H9 (cell line): ENCODE data around the gene NOS3. TPM values are rescaled to one million over a fixed set of nuclear protein-coding genes. Genes with fewer than 3 reads are reported as not detected.
A peak's percentile ranks its signal among the peaks of the same experiment; 100 is the strongest.

Experiments
- DNase-seq: peaks from one replicate; pipeline ENCODE4 v3.0.0-alpha.2; 2017
- H2AFZ ChIP-seq: one replicate; pipeline ENCODE4 v1.6.1; 2013; ENCODE audit warnings: mild to moderate bottlenecking, low read length, control low read depth, moderate library complexity
- H2AK5ac ChIP-seq: 2 replicates; pipeline ENCODE4 v1.6.1; 2013; ENCODE audit warnings: low read length, control low read depth, mixed read lengths; ENCODE audit not compliant: insufficient read length
- H2BK120ac ChIP-seq: one replicate; pipeline ENCODE4 v1.6.1; 2013; ENCODE audit warnings: low read depth, mild to moderate bottlenecking, low read length, control low read depth, inconsistent platforms; ENCODE audit not compliant: poor library complexity, severe bottlenecking
- H2BK12ac ChIP-seq: 2 replicates; pipeline ENCODE4 v1.6.1; 2013; ENCODE audit warnings: low read length, control low read depth, mixed read lengths, low read depth; ENCODE audit not compliant: insufficient read length
- H2BK15ac ChIP-seq: 2 replicates; pipeline ENCODE4 v1.6.1; 2013; ENCODE audit warnings: low read depth, low read length, control low read depth
- H2BK20ac ChIP-seq: one replicate; pipeline ENCODE4 v1.6.1; 2013; ENCODE audit warnings: low read depth, mild to moderate bottlenecking, low read length, control low read depth, inconsistent platforms; ENCODE audit not compliant: poor library complexity, severe bottlenecking
- H2BK5ac ChIP-seq: 2 replicates; pipeline ENCODE4 v1.6.1; 2013; ENCODE audit warnings: low read length, control low read depth, mixed read lengths; ENCODE audit not compliant: insufficient read length
- H3K14ac ChIP-seq: 2 replicates; pipeline ENCODE4 v1.6.1; 2013; ENCODE audit warnings: low read length, control low read depth; ENCODE audit not compliant: insufficient read depth
- H3K18ac ChIP-seq: 2 replicates; pipeline ENCODE4 v1.6.1; 2013; ENCODE audit warnings: low read depth, mild to moderate bottlenecking, mixed read lengths, low read length, control low read depth; ENCODE audit not compliant: insufficient read length
- H3K23ac ChIP-seq: 2 replicates; pipeline ENCODE4 v1.6.1; 2013; ENCODE audit warnings: low read length, control low read depth, mixed read lengths, low read depth; ENCODE audit not compliant: insufficient read length
- H3K23me2 ChIP-seq: 2 replicates; pipeline ENCODE4 v1.6.1; 2013; ENCODE audit warnings: low read depth, mild to moderate bottlenecking, mixed read lengths, low read length, control low read depth; ENCODE audit not compliant: insufficient read length, poor library complexity, severe bottlenecking
- H3K27ac ChIP-seq: 2 replicates; pipeline ENCODE4 v1.5.1; 2013; ENCODE audit warnings: low read length, control low read depth, mixed read lengths, low read depth; ENCODE audit not compliant: insufficient read length
- H3K27me3 ChIP-seq: 2 replicates; pipeline ENCODE4 v1.6.1; 2013; ENCODE audit warnings: low read length, control low read depth, inconsistent platforms; ENCODE audit not compliant: insufficient read depth
- H3K4ac ChIP-seq: 2 replicates; pipeline ENCODE4 v1.6.1; 2013; ENCODE audit warnings: low read depth, mild to moderate bottlenecking, control low read depth, inconsistent platforms, low read length, moderate library complexity
- H3K4me1 ChIP-seq: 2 replicates; pipeline ENCODE4 v1.6.1; 2013; ENCODE audit warnings: low read length, control low read depth, inconsistent platforms; ENCODE audit not compliant: insufficient read depth
- H3K4me2 ChIP-seq: 2 replicates; pipeline ENCODE4 v1.6.1; 2013; ENCODE audit warnings: low read length, control low read depth, mixed read lengths; ENCODE audit not compliant: insufficient read length, insufficient read depth
- H3K56ac ChIP-seq: 2 replicates; pipeline ENCODE4 v1.6.1; 2013; ENCODE audit warnings: low read depth, mild to moderate bottlenecking, mixed read lengths, low read length, control low read depth; ENCODE audit not compliant: insufficient read length
- H3K79me1 ChIP-seq: 2 replicates; pipeline ENCODE4 v1.6.1; 2013; ENCODE audit warnings: low read depth, mild to moderate bottlenecking, moderate library complexity, low read length, control low read depth, inconsistent platforms; ENCODE audit not compliant: insufficient read depth, poor library complexity, severe bottlenecking
- H3K79me2 ChIP-seq: 2 replicates; pipeline ENCODE4 v1.6.1; 2013; ENCODE audit warnings: low read length, control low read depth, inconsistent platforms; ENCODE audit not compliant: insufficient read depth
- H3K9ac ChIP-seq: 2 replicates; pipeline ENCODE4 v1.6.1; 2013; ENCODE audit warnings: low read length, control low read depth, mixed read lengths; ENCODE audit not compliant: insufficient read length; ENCODE audit errors: extremely low read depth
- H3K9me3 ChIP-seq: one replicate; pipeline ENCODE4 v1.6.1; 2013; ENCODE audit warnings: low read depth, low read length, inconsistent platforms; ENCODE audit not compliant: control insufficient read depth
- H3T11ph ChIP-seq: one replicate; pipeline ENCODE4 v1.6.1; 2013; ENCODE audit warnings: mild to moderate bottlenecking, low read length, control low read depth, inconsistent platforms
- H4K20me1 ChIP-seq: one replicate; pipeline ENCODE4 v1.6.1; 2013; ENCODE audit not compliant: control insufficient read depth, insufficient read length, insufficient read depth
- H4K5ac ChIP-seq: 2 replicates; pipeline ENCODE4 v1.6.1; 2013; ENCODE audit warnings: low read depth, mild to moderate bottlenecking, mixed read lengths, low read length, control low read depth; ENCODE audit not compliant: insufficient read length
- H4K8ac ChIP-seq: replicated peaks from 2 replicates; pipeline ENCODE4 v1.6.1; 2013; ENCODE audit warnings: low read length, control low read depth, mixed read lengths, low read depth; ENCODE audit not compliant: insufficient read length
- H4K91ac ChIP-seq: 2 replicates; pipeline ENCODE4 v1.6.1; 2013; ENCODE audit warnings: low read depth, mild to moderate bottlenecking, moderate library complexity, mixed read lengths, low read length, control low read depth; ENCODE audit not compliant: insufficient read length
- H3K27ac Mint-ChIP-seq, 3 experiments: 2 replicates in 2 of 3; 3 replicates in 1 of 3; pipeline ENCODE4 v1.8.0; 2020 to 2021; ENCODE audit warnings: mixed read lengths in 3 of 3, mild to moderate bottlenecking in 1 of 3, moderate library complexity in 1 of 3
- H3K27me3 Mint-ChIP-seq: 2 replicates; pipeline ENCODE4 v1.8.0; 2021; ENCODE audit warnings: low read depth, mild to moderate bottlenecking, moderate library complexity, mixed read lengths
- H3K36me3 Mint-ChIP-seq, 3 experiments: 2 replicates in 2 of 3; 3 replicates in 1 of 3; pipeline ENCODE4 v1.8.0; 2020 to 2021; ENCODE audit warnings: low read depth in 3 of 3, mixed read lengths in 3 of 3; ENCODE audit not compliant: insufficient read depth in 1 of 3
- H3K4me1 Mint-ChIP-seq, 2 experiments: 2 replicates each; pipeline ENCODE4 v1.8.0; 2020; ENCODE audit warnings: mixed read lengths in 2 of 2
- H3K4me3 Mint-ChIP-seq, 2 experiments: 2 replicates in 1 of 2; 3 replicates in 1 of 2; pipeline ENCODE4 v1.8.0; 2020 to 2021; ENCODE audit warnings: mild to moderate bottlenecking in 2 of 2, mixed read lengths in 2 of 2, moderate library complexity in 1 of 2
- H3K9me3 Mint-ChIP-seq, 2 experiments: 2 replicates in 1 of 2; 3 replicates in 1 of 2; pipeline ENCODE4 v1.8.0; 2020; ENCODE audit warnings: mild to moderate bottlenecking in 2 of 2, mixed read lengths in 2 of 2, moderate library complexity in 1 of 2
- WGBS: extraction: QIAGEN DNeasy Blood & Tissue Kit; methylation state at CpG from one replicate; pipeline ENCODE4 v1.1.7; 2013; ENCODE audit warnings: missing lambda C conversion rate, low lambda C conversion rate, mixed read lengths; ENCODE audit not compliant: insufficient read length; ENCODE audit errors: extremely low coverage; 5-methylcytosine and 5-hydroxymethylcytosine counted together
- total RNA-seq: library from RNA; stranded (reverse); gene quantifications from 2 replicates; pipeline ENCODE4 v1.2.1, GENCODE V29; 2021
- TF ChIP-seq, protein P1 (sequence below): fragments of 200-600 bp; sonication (generic); conservative IDR thresholded peaks from 3 replicates; pipeline ENCODE4 v1.8.0; 2021; ENCODE audit warnings: antibody characterized with exemption, mild to moderate bottlenecking

NOS3 gene
- total RNA-seq, 1 experiment from 2014 or later = 4.5 TPM

- no peak overlapping the region for H4K8ac ChIP-seq
- peaks cover 59% of the 10 kb centered on the region for H3K27me3 Mint-ChIP-seq
These were observed 22.5 kb downstream of the NOS3 start for GRCh38 chr7:151013356-151013732.

More at GRCh38 chr7:151013356-151013732, 22.5 kb downstream of the NOS3 start:
- H4K91ac ChIP-seq = no peak overlapping the region
- no peak overlapping the region for H2BK5ac ChIP-seq
- Mint-ChIP-seq H3K4me1 (peaks cover 27 to 53% of the 10 kb centered on the region in 2 experiments), H3K36me3 (peaks cover 4 to 6% (median 6%) of the 10 kb centered on the region in 3 experiments; a peak in 6 of 7 replicates), H3K27ac (no peak overlapping the region), H3K4me3 (peak overlapping the region; percentile 63 to 74), H3K9me3 (peaks cover 0 to 2% of the 10 kb centered on the region in 2 experiments; a peak in 2 of 5 replicates)
- no peaks in the 10 kb centered on the region for H3K79me1 ChIP-seq
- no peak overlapping the region for H3K27ac ChIP-seq
- H2BK120ac ChIP-seq = no peak overlapping the region
- H4K5ac ChIP-seq = no peak overlapping the region
- no peak overlapping the region for H2BK15ac ChIP-seq
- H3K79me2 ChIP-seq = no peaks in the 10 kb centered on the region
- peaks cover 7% of the 10 kb centered on the region for H3K23me2 ChIP-seq
- no peak overlapping the region for H2AK5ac ChIP-seq
- no peak overlapping the region for H3K23ac ChIP-seq
- H2BK20ac ChIP-seq = no peak overlapping the region
- peaks cover 4% of the 10 kb centered on the region; the same call in 1 of the 2 replicates for H3K4me1 ChIP-seq
- H3K18ac ChIP-seq = peak overlapping the region; percentile 60
- no peak overlapping the region for H3K4ac ChIP-seq
- H3K27me3 ChIP-seq = no peaks in the 10 kb centered on the region; the same call in 1 of the 2 replicates
- H3K9me3 ChIP-seq = no peaks in the 10 kb centered on the region
- no peak overlapping the region for H3K56ac ChIP-seq
- no peak overlapping the region for H3K9ac ChIP-seq
- peak overlapping the region; percentile 80 for H3K14ac ChIP-seq
- TF ChIP-seq, protein P1, sequence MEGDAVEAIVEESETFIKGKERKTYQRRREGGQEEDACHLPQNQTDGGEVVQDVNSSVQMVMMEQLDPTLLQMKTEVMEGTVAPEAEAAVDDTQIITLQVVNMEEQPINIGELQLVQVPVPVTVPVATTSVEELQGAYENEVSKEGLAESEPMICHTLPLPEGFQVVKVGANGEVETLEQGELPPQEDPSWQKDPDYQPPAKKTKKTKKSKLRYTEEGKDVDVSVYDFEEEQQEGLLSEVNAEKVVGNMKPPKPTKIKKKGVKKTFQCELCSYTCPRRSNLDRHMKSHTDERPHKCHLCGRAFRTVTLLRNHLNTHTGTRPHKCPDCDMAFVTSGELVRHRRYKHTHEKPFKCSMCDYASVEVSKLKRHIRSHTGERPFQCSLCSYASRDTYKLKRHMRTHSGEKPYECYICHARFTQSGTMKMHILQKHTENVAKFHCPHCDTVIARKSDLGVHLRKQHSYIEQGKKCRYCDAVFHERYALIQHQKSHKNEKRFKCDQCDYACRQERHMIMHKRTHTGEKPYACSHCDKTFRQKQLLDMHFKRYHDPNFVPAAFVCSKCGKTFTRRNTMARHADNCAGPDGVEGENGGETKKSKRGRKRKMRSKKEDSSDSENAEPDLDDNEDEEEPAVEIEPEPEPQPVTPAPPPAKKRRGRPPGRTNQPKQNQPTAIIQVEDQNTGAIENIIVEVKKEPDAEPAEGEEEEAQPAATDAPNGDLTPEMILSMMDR = no peak
- peak overlapping the region; percentile 25 for H3K4me2 ChIP-seq
- DNase-seq = peak; percentile 43
- H4K20me1 ChIP-seq = no peaks in the 10 kb centered on the region
- whole genome bisulfite sequencing = no CpG with 5 or more reads among the region's 26 CpGs
- no peak overlapping the region for H2AFZ ChIP-seq
- H3T11ph ChIP-seq = no peak overlapping the region
- H2BK12ac ChIP-seq = no peak overlapping the region
